ENCODE data around the gene TMEM176B.

Gene TMEM176B

DNA sequence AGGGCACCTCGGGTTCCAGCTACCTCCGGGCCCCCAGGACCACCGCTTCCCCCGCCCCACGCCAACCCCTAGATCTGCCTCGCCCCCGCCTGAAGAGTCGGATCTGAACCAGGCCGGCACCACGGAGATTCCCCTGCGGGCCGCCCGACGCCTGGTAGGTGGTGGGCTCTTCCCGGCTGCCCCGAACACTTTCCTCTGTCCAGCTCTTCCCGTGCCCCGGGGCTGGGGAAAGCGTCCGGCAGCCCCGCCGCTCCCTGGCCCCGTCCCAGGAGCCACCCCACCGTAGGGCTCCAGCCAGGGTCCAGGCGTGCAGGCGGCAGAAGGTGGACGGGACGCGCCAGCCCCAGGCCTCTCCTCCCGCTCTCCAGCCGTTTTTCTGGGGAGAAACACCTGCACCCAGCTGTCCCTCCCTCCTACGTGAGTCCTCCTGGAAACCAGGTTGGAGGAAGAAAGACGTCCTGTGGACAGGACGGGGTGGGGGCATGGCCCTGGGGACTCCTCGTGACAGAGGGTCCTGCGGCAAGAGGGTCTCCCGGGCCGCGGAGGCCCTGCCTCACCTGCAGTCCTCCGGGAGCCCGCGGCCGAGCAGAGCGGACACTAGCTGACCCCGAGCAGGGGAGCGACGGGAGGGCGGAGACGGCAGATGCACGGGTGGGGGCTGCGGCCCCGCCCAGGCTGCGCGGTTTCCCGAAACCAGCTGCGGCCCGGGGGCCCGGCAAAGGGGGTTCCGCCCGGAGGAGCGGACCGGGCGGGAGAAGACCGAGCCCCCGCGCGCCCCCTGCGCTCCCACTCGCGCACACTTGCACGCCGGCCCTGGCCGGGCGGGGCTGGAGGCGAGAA lies at the start of gene TMEM176B:
Gene TMEM176B (minus strand): TSS at position 624 of the 840 bp plus-strand sequence. CDS start 3,795 bp downstream, outside the sequence.
- DNase-seq: no peak

DNA sequence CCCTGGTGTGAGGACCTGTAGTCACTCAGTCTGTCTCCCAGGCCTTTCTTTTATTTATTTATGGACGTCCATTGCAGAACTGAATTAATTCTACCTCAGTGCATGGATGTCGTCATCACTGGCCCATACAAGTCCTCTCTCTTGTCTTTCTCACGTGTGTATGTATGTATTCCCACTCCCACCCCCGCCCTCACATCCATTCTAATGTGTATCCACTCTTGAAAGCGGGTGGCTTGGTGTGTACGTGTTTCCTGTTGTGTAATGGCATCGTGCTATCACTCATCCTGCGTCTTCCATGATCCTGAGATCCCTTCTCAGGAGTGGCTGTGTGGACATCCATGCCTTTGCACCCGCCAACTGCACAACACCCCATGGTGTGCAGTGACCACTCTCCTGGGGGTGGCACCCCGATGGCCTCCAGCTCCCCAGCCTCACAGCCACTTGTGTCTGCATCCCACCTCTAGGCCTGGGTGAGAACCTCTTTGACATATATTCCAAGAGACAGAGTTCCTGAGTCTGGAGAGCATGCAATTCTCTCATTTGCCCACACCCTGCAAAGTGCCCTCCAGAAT lies 49.1 kb upstream of the TMEM176B start:
- DNase-seq: no peak

DNA sequence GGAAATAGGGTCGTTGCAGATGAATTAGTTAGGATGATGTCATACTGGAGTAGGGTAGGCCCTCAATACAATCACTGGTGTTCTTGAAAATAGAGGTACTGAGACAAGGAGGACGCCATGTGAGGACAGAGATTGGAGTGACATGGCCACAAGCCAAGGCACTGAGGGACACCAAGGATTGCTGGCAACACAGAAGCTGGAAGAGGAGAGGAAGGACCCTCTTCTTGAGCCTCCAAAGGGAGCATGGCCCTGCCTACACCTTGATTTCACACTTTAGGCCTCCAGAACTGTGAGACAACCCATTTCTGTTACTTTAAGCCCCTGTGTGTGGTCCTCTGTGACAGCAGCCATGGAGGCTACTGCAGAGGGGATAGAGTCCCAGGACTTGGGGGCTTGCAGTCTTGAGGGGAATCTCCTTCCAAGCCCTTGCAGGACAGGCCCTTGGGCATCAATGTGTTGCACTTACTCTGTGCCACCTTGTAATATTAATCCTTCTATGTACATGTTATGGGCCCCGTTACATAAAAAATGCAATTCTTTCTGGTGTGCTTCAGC lies 48.5 kb upstream of the TMEM176B start:
- no peak for DNase-seq

DNA sequence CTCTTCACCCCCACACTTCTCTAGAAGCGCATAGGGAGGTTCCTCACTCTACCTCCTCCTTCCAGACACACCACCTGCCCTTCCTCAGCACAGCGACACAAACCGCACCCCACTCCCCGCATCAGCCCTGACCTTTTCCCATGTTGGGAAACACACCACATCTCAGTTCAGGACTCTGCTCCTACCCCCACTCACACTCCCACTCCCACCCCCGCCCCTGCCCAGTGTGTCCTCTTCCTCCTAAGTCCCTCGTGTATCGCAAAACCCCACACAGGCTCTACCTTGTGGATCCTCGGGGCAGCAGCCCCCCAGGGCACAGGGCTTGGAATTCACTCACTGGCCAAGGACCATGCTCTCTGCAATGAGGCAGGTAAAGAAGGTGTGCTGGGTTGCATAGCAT lies 47.9 kb upstream of the TMEM176B start:
- no peak for DNase-seq

DNA sequence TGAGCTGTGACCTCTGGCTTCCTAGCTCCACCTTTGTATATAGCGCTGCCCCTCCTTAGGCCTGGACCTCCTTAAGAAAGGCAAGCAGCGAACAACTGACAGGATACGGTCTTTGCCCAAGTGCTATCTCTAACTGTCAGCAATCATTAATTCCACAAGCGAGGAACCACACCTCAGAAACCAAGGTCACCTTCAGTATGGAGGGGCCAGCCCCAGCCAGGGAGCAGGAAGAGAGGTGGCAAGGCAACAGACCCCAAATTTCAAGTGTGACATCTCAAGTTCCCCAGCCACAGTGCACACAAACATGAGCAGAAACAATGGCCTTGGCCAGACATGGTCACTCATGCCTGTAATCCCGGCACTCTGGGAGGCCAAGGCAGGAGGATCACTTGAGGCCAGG lies 47.4 kb upstream of the TMEM176B start:
- DNase-seq: no peak

DNA sequence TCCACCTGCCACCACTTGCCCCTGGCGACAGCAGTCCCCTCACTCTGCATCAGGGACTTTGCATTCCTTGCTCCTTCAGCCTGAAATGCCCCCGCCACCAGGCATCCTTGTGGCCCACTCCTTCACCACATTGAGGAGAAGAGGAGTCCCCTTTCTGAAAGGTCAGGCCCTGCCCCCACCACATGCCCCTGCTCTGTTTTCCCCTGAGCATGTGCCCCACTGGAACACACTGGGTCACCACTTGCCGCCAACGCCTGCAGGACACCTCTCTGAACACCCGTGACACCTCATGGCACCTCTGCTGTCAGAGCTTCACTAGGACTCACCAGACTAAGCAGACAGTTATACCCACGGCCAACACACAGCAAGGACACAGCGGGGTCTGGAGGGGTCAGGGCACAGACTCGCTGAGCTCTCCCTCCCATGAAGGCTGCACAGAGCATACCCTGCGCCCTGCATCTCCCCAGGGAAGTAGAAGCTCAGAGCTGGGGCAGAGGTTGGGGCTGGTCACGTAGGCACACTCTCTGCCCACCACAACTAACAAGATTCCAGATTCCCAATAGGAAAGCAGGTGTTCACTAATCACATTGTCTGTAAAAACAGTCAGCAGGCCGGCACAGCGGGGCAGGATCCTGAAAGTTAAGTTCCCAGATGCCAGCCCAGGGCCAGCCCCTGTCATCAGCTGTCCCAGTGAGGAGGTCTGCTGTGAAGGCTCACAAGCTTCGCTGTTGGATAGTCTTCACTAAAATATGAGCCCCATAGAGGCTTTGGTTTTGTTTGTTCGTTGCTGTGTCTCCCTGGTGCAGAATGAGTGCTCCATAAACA lies 46.3 kb upstream of the TMEM176B start:
- DNase-seq: no peak

DNA sequence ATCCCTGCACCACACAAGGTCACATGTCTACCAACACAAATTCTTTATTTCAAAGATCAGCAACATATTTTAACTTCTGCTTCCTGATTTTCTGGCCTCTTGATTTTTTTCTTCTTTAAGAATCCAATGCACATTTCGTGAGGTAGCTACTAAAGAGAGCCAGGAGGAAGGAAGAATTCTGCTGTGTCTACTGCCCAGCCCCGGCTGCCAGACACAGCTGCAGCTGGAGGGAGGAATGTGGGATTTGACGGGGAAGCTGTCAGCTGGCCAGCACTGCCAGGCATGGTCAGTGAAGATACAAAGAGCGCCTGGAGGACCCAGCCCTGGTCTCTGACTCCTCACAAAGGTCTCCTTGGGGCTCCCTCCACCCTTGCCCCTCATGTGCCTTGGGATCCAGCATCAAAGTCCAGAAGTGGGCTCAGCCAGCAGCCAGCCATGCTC lies 45.3 kb upstream of the TMEM176B start:
- DNase-seq: no peak

DNA sequence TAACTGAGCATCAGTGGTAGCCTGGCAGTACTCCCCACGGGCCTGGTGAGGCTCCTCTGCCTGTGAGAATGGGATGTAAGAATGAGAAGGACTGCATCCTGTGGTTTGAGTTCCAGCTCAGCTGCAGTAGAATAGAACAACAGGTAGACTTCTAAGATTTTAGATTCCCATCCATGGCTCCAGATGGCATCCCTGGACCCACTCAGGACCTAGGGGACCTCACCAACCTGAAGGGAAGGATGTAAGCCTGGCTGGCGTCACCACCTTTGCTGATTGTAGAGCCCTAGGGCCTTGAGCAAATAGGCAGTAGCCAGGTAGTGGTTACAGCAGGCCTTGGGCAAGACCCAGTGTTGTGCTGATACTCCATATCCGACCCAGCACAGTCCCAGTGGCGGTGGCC lies 42.6 kb upstream of the TMEM176B start:
- DNase-seq: no peak

DNA sequence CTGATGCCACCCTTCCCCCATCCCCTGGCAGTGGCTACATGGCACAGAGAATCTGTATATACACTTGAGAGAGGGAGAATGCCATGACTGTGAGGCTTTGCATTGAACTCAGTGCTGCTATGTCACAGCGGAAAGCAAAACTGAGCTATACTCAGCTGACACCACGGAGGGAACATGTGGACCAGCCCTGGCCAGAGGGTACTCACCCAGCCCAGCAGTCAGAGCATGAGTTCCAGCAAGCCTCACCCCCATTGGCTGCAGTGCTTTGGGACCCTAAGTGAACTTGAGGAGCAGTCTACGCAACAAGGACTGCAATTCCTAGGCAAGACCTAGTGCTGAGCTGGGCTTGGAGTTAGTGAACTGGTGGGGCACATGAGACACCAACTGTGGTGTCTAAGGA lies 41.9 kb upstream of the TMEM176B start:
- no peak for DNase-seq

DNA sequence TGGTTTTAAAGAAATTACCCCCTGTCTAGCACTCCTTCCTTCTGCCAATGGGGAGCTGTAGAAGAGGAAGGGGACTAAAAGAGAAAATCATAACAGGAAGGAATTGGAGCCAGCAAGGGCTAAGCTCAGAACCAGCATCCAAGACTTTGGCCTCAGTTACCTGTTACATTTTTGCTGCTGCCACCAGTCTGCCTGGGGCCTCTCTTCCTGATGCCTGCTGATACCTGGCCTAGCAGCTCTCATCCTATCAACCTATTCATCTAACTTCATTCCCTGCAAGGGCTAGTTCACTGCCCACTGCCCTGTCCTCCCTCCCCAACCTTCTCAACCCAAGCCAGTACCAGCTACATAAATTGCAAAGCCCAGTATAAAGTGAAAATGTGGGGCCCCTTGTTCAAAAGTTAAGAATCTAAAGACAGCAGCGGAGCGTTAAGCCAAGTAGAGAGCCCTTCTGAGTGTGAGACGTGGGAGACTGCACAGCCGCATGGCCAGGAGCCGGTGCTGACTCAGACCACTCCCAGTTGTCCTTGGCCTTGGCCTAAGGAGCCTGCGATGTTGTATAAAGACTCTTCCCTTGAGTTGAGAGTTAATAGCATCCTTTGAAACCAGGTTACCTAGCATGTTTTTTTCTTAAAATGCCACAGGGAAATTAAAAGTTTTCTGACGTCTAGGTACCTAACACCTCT lies 38.9 kb upstream of the TMEM176B start:
- DNase-seq: no peak

DNA sequence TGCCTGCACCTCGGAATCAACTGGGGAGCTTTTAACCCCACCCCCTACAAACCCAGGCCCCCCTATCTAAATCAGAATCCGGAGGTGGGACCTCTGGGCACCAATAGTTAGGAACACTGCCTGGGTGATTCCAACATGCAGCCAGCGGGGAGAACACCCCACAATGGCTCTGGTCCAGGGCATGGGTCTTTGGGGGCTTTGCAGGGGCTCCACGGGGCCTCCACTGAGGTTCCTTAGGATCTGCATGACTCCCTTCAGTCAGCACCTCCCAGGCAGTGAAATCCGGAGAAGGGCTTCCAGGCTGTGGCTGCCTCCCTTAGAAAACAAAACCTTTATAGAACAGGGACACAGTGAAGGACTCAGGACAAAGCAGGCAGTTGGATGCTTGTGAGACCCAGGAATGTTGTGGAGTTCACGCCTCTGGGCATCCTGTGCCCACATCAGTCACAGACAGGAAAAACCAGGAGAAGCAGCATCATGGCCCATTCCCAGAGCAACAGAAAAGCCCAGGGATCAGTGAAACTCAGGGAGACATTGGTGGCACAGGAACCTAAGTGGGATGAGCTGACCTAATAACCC lies 35.6 kb upstream of the TMEM176B start:
- no peak for DNase-seq

DNA sequence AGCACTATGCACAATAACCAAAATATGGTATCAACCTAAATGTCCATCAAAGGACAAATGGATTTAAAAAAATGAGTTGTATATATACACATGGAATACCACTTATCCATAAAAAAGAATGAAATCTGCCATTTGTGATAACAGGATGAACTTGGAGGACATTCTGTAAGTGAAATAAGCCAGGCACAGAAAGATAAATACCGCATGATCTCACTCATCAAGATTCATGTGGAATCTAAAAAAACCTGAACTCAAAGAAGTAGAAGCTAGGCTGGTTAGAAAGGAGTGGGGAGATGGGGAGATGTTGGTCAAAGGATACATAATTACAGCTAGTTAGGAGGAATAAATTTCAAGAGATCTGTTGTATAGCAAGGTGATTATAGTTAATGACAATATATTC lies 34.9 kb upstream of the TMEM176B start:
- no peak for DNase-seq

DNA sequence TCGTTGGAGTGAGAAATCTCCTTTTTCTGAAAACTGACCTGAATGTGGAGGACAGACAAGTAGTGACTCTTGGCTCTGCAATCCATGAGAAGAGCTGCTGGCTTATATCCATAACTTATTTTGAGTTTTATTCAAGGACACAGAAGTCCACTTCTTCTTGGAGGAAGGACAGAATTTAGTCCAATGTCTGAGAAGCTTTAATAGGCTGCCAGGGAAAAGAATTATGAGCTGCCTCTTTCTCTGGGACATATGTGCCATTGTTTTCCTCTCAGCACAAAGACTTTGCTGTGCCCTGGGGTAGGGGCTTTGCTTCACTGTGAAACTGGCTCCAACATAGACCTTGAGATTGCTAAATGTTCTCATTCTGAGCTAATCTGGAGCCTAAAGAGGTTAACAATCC lies 31.7 kb upstream of the TMEM176B start:
- no peak for DNase-seq

DNA sequence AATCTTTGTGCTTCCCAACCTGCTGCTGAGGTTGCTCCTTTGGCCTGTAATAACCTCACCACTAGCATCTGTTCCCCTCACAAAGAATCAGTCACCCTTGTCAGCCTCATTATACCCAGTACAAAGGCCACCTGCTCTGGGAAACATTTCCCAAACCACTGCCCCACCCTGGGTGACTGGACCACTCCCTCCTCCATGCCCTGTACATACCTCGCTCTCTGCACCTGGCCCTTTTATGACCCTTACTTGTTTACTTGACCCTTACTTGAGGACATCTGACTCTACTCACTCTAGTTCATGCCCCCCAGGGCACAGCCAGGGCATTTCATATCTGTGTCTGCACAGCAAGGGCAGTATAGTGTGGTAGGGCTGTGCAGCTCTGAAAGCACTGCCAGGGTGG lies 30.8 kb upstream of the TMEM176B start:
- no peak for DNase-seq

DNA sequence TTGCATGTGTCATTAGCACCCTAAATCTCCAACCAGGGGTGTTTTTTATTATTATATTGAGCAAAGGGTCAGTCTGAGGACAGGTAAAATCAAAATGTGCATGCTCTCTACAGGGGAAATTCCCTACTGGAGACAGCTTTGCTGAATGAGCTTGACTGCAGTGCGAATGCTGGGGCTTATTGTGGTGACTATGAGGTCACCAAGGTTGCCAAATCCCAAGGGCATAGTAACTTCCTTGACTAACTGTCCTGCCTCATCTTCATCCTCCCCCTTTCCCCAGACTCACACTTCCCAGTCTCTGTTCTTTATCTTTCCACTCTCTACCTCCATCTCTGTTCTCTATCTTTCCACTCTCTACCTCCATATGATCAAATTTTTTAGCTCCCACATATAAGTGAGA lies 29.3 kb upstream of the TMEM176B start:
- DNase-seq: no peak

DNA sequence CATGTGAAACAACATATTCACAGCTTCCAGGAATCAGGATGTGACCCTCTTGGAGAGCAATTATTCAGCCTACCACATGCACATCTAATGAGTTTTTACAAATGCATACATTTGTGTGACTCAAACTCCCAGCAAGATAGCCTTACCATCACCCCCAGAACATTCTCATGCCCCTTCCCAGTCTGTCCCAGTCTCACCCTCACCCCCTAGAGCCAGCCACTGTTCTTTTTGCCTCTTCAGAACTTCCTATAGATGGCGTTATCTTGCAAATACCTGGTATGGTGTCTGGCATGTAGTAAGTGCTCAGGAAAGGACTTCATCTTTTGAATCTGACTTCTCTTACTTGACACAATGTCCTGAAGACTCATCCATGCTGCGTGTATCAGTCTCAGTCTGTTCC lies 28.2 kb upstream of the TMEM176B start:
- DNase-seq: no peak

DNA sequence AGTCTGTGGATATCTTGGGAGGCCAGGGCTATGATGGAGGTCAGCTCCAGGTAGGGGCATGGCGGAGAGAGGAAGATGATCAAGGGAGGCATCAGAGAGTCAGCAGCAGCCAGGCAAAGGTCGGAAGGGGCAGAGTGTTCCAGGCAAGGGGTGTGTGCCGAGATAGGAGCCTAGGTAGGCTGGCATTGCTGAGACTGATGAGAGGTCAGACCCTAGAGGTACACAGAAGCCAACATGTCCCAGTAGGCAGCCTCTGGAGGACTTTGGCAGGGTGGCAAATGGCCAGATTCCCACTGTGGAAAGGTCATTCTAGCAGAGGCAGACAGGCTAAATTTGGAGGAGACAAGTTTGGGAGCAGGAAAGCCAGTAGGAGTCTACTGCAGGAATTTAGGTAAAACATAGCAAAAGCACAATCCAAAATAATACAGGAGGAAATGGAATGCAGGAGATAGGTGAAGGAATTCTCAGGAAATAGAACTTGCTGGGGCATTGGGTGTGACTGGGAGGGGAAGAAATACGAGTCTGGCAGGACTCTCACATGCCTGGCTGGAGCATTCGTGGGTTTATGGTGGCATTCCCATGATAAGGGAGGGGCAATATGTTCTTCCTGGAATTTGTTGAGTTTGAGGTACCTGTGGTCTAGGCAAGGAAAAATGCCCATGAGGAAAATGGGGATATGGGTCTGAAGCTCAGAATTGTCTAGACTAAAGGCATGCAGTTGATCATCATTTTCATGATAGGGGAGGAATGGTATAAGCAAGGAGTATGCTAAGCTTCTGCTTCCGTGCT lies 26.1 kb upstream of the TMEM176B start:
- DNase-seq: no peak

DNA sequence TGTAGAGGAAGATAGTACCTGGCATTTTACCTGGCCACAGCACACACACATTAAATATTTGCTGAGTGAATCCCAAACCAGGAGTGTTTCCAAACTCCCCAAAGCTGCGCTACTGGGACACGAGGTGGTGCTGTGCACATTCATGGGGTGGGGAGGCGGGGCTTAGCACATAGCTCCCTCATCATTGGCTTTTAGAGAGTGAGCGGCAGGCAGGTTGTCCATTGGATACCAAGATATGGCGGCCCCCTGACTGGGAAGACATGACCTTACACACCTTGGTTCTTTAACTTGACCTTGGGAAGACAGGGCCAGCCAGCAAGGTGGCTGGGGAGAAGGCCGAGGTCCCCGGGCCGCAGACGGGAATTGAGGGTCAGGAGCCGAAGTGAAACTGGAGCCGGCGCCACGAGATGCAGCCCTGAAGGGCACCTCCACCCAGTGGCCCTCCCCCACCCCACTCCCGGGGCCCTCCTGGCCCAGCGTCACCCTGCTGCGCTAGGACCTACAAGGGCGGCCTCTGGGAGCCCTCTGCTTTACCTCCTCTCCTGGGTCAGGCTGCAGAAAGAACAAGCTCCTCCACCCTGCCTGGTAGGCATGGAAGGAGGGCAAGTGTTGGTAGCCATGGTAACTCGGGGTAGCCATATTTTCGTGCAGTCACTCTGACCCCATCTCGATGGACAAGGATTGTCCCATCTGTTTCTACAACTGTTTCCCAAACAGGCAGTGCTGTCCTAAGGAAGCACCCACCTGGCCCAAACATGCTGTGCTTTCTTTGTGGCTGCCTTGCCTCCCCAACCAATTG lies 24.4 kb upstream of the TMEM176B start:
- no peak for DNase-seq

DNA sequence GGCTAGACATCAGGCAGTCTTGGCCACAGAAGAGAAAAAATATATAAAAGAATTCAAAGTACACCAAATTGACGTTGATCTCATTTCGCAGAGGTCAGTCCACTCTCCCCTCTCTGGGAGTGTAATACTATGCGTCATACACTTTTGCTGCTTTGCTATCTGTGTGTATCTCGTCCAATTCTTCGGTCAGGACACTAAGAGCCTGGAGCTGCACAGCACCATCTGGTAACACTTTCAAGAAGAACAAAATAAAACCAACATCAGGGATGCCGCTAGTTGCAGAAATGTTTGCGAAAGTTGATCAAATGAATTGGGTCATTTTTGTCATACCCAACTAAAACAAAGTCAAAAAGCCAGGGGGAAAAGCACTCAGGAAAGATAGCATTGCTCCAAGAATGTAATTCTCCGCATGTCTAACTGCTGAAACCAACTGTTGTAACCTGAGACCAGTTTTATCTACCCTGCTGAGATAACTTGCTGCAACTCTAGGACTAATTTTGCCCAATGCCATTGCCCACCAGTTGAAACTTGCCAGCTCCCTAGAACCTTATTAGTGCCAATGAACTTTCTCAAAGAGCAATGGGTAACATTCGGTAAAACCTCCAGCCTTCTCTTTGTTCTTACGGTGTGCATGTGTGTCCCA lies 23.4 kb upstream of the TMEM176B start:
- no peak for DNase-seq

DNA sequence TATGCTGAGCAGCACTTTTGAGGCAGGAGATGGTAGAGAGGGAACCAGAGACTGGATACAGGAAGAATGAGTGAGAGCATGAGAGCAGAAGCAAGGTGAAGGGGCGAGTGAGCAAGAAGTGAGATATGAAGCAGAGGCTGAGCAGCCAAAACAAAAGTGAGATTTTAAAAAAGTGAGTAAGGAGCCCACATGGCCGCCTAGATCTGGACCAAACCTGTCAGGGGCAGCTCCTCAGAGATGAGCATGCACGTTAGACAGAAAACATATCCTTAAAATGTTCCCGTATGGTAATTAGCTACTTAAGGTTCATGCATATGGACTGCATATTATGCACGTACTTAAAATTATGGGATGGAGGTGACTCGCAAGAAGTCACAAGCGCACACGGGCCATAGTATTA lies 22.9 kb upstream of the TMEM176B start:
- no peak for DNase-seq
